CD4-positive, CD25-positive, alpha-beta regulatory T cell (primary cell): Measurements from ENCODE around the gene KIF2C. TPM values are rescaled to one million over a fixed set of nuclear protein-coding genes. Genes with fewer than 3 reads are reported as not detected.
A peak's percentile ranks its signal among the peaks of the same experiment; 100 is the strongest.

Source experiments
- ATAC-seq, 2 donors: fragments of 150-1000 bp; cut with Tn5 transposase; one replicate each; pipeline ENCODE4 v1.10.0; 2021; ENCODE audit warnings: low read depth in 2 of 2, moderate number of reproducible peaks in 2 of 2, moderate library complexity in 1 of 2
- DNase-seq, 3 donors: peaks; one replicate each; pipeline versions ENCODE4 v3.0.0 to v3.0.0-alpha.2; 2012 to 2022; ENCODE audit warnings: mixed read lengths in 1 of 3
- H3K27ac ChIP-seq: one replicate; pipeline ENCODE4 v1.7.0; 2013; ENCODE audit warnings: mild to moderate bottlenecking, low read length; ENCODE audit not compliant: insufficient read depth, poor library complexity, severe bottlenecking
- H3K27me3 ChIP-seq: one replicate; pipeline ENCODE4 v1.7.0; 2013; ENCODE audit warnings: low read length; ENCODE audit not compliant: control insufficient read depth, insufficient read depth
- H3K36me3 ChIP-seq: one replicate; pipeline ENCODE4 v1.7.0; 2013; ENCODE audit warnings: mild to moderate bottlenecking, low read length, moderate library complexity; ENCODE audit not compliant: control insufficient read depth, insufficient read depth
- H3K4me1 ChIP-seq: 2 replicates; pipeline ENCODE4 v1.7.0; 2013; ENCODE audit warnings: mild to moderate bottlenecking, low read length; ENCODE audit not compliant: insufficient read depth, control insufficient read depth, poor library complexity, severe bottlenecking
- H3K4me3 ChIP-seq: one replicate; pipeline ENCODE4 v1.7.0; 2013; ENCODE audit warnings: low read depth, mild to moderate bottlenecking, low read length, moderate library complexity
- H3K9me3 ChIP-seq, 2 experiments: 1 replicate in 1 of 2; 2 replicates in 1 of 2; pipeline ENCODE4 v1.7.0; 2013; ENCODE audit warnings: low read length in 2 of 2, mild to moderate bottlenecking in 1 of 2, moderate library complexity in 1 of 2; ENCODE audit not compliant: control insufficient read depth in 2 of 2
- H3K27ac Mint-ChIP-seq, 3 donors: one replicate each; pipeline ENCODE4 v1.8.0; 2020 to 2022; ENCODE audit warnings: mild to moderate bottlenecking in 3 of 3, mixed read lengths in 3 of 3, moderate library complexity in 2 of 3
- H3K27me3 Mint-ChIP-seq: one replicate; pipeline ENCODE4 v1.8.0; 2022; ENCODE audit warnings: mild to moderate bottlenecking, mixed read lengths
- H3K36me3 Mint-ChIP-seq: one replicate; pipeline ENCODE4 v1.8.0; 2020; ENCODE audit warnings: mixed read lengths
- H3K4me1 Mint-ChIP-seq, 4 donors: one replicate each; pipeline ENCODE4 v1.8.0; 2020 to 2022; ENCODE audit warnings: mixed read lengths in 4 of 4, mild to moderate bottlenecking in 1 of 4
- H3K4me3 Mint-ChIP-seq, 4 donors: one replicate each; pipeline ENCODE4 v1.8.0; 2020 to 2022; ENCODE audit warnings: mild to moderate bottlenecking in 4 of 4, mixed read lengths in 4 of 4, moderate library complexity in 3 of 4
- H3K9me3 Mint-ChIP-seq, 7 donors: one replicate each; pipeline ENCODE4 v1.8.0; 2020 to 2022; ENCODE audit warnings: mixed read lengths in 7 of 7, mild to moderate bottlenecking in 3 of 7, moderate library complexity in 2 of 7
- polyA plus RNA-seq, 4 donors: library from polyadenylated mRNA; unstranded; fragments of 300-500 nt; fragmentation: Illumina TruSeq; gene quantifications; one replicate each; pipeline ENCODE4 v1.2.3, GENCODE V29; 2021
- total RNA-seq: library from RNA; stranded (reverse); gene quantifications from one replicate; pipeline ENCODE4 v1.2.3, GENCODE V29; 2022

Gene KIF2C
- total and polyA plus RNA-seq, 5 donors from 2014 or later: 1.1 to 3.9 (median 2.8) TPM

DNA sequence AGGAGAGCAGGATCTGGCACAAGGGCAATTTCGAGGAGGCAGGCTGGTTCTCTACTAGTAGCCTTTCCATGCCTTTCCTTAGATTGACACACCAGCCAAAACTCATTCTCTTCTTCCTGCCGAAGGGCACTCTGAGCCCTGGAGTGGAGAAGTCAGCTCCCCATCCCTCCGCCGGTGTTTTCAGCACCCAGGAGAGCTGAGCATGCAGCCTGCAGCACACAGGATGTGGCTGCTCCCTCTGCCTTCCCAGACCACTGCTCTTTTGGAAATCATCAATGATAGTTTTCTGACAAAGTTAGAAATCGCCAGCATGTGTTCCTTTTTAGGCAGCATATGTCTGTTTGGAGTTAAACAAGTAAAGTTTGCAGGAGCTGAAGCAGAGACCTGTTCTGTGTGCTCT, 20.3 kb upstream of the KIF2C start:
- Mint-ChIP-seq H3K27me3 (no peaks in the 10 kb centered on the region), H3K9me3 (peaks cover 0 to 1% (median 0%) of the 10 kb centered on the region in 7 donors), H3K4me1 (peaks cover 35 to 80% (median 54%) of the 10 kb centered on the region in 4 donors), H3K36me3 (no peaks in the 10 kb centered on the region), H3K4me3 (no peak overlapping the region), H3K27ac (peak overlapping the region in 1 of 3 donors; percentile 5)
- H3K4me1 ChIP-seq: peaks cover 50% of the 10 kb centered on the region
- no peak for ATAC-seq
- H3K27ac ChIP-seq: no peak overlapping the region
- no peaks in the 10 kb centered on the region for H3K27me3 ChIP-seq
- DNase-seq: no peak
- no peak overlapping the region for H3K4me3 ChIP-seq
- no peaks in the 10 kb centered on the region for H3K36me3 ChIP-seq
- no peaks in the 10 kb centered on the region for H3K9me3 ChIP-seq

DNA sequence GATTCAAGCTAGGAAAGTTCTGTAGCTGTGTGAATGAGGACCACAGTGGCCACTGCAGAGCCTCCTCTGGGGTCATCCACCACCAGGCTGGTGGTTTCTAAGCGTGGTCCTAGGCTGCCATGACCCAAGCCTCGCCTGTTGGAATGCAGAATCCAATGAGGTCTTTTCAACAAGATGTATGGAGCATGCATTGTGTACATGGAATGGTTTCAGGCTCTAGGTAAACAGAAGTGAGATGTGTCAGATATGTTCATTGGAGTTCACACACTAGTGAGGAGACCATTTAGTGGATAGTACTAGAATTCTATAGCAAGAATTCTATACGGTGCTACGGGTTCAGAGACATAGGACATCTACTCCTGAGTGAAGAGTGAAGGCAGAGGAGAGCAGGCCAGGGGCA, 19.4 kb upstream of the KIF2C start:
- peaks cover 28 to 80% (median 48%) of the 10 kb centered on the region in 4 donors for H3K4me1 Mint-ChIP-seq
- H3K27me3 Mint-ChIP-seq: no peaks in the 10 kb centered on the region
- H3K27ac ChIP-seq: peak overlapping the region; percentile 66
- H3K9me3 ChIP-seq: no peaks in the 10 kb centered on the region
- no peaks in the 10 kb centered on the region for H3K27me3 ChIP-seq
- peaks cover 0 to 3% (median 0%) of the 10 kb centered on the region in 7 donors for H3K9me3 Mint-ChIP-seq
- DNase-seq (no peak), ATAC-seq (no peak)
- H3K36me3 Mint-ChIP-seq: no peaks in the 10 kb centered on the region
- peak overlapping the region; percentile 85 to 93 (median 91) for H3K27ac Mint-ChIP-seq
- H3K4me3 ChIP-seq: no peak overlapping the region
- H3K36me3 ChIP-seq: no peaks in the 10 kb centered on the region
- H3K4me3 Mint-ChIP-seq: peak overlapping the region in 3 of 4 donors; percentile 22 to 51 (median 36)
- H3K4me1 ChIP-seq: peaks cover 43% of the 10 kb centered on the region

DNA sequence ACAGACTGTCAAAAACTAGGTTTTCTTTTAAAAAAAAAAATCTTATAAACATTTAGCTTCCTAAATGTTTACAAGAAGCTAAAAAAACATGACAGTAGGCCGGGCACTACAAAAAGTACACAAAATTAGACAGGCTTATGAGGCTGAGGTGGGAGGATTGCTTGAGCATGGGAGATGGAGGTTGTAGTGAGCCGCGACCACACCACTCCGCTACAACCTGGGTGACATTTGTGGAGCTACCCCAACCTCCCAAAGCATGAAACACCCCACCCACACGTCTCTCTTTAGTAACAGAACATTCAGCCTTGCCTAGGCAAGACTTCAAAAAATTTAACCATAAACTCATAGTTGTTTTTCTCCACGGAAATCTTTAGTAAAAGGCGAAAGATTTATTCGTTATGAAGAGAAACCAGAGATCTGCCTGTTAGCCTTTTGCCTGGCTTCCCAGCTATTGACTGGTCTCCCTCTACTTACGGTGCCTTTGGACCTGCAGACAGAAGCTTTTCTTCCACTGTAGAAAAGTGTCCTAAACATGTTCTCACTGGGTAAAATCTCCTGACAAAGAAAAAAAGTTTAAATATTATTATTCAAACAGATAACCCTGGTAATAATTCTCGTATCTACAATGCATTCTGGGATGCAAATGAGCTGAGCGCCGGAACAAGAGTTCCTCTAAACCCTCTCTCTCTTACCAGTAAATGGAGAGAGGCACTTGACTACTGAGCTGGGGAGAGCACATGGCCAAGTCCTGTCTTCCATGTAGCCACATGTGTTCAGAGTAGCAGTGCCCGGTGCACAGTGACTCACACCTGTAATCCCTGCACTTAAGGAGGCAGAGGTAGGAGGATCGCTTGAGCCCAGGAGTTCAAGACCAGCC, 17.9 kb upstream of the KIF2C start:
- no peaks in the 10 kb centered on the region for H3K36me3 Mint-ChIP-seq
- no peaks in the 10 kb centered on the region for H3K27me3 ChIP-seq
- H3K27me3 Mint-ChIP-seq: peaks cover 6% of the 10 kb centered on the region
- peak; percentile 34 to 96 (median 77) for DNase-seq
- ATAC-seq: peak; percentile 83 to 86
- peak overlapping the region; percentile 51 to 85 (median 75) for H3K4me3 Mint-ChIP-seq
- H3K9me3 Mint-ChIP-seq: peaks cover 0 to 3% (median 0%) of the 10 kb centered on the region in 7 donors
- H3K4me3 ChIP-seq: peak overlapping the region; percentile 75
- peak overlapping the region; percentile 66 for H3K27ac ChIP-seq
- H3K4me1 ChIP-seq: peaks cover 40% of the 10 kb centered on the region
- H3K36me3 ChIP-seq: no peaks in the 10 kb centered on the region
- peak overlapping the region; percentile 93 to 97 (median 93) for H3K27ac Mint-ChIP-seq
- no peaks in the 10 kb centered on the region for H3K9me3 ChIP-seq
- peaks cover 19 to 72% (median 39%) of the 10 kb centered on the region in 4 donors for H3K4me1 Mint-ChIP-seq

DNA sequence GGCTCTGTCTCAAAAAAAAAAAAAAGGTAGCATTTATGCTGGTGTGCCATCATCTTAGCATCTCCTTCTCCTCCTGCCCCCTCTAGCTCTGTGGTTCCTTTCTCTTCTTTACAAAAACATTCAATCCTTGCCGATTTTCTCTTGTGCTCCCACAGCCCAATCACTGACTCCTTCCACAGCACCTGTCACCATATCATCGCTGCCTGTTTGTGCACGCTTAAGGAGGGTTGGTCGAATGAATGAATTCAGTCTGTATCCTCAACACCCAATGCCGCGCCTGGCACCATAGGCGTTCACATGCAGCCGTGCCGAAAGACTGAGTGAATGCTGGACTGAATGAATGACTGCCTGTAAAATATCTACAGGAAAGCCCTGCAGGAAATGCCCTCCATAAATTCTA, 16.6 kb upstream of the KIF2C start:
- Histone ChIP-seq H3K4me3 (peak overlapping the region; percentile 59), H3K27ac (peak overlapping the region; percentile 10), H3K4me1 (peaks cover 40% of the 10 kb centered on the region), H3K27me3 (no peaks in the 10 kb centered on the region), H3K36me3 (no peaks in the 10 kb centered on the region), H3K9me3 (no peaks in the 10 kb centered on the region)
- ATAC-seq: no peak
- H3K27me3 Mint-ChIP-seq: peaks cover 13% of the 10 kb centered on the region
- peaks cover 14 to 67% (median 31%) of the 10 kb centered on the region in 4 donors for H3K4me1 Mint-ChIP-seq
- no peak for DNase-seq
- peak overlapping the region; percentile 64 to 94 (median 92) for H3K27ac Mint-ChIP-seq
- H3K4me3 Mint-ChIP-seq: peak overlapping the region; percentile 40 to 91 (median 77)
- no peaks in the 10 kb centered on the region for H3K36me3 Mint-ChIP-seq
- H3K9me3 Mint-ChIP-seq: peaks cover 0 to 3% (median 0%) of the 10 kb centered on the region in 7 donors

DNA sequence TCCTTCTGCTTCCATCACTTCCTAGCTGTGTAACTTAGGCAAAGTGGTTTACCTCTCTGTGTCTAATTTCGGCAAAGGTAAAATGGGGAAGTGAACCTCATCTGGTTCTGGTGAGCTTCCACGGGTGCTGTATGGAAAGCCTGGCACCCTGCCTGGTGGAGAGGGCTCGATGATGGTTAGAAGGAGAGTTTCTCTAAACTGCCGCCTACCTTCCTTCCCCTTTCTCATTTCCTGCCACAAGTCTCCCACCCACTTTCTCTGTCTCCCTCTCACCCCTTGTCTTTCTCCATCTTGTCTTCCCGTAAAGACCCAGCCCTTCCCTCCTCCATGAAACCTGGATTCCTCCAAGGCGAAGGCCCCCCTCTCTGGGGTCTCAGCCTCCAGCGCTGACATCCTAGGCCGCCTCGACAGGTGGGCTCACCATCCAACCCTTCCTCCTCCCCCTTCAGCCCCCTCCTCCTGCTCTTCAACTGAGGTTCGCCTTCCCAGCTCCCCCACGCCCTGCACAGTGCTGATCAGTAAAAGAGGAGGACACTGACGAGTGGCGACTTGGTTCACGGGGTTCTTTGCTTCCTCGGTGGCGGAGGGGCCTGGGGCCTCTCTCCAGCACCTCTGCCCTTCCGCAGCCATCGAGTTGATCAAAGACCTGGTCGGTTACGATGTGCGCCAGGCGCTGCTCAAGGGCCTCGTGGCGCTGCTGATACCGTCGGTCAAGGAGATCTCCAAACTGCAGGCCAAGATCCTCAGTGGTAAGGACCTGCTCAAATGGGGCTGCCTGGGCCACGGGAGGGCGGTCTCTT, 15.9 kb upstream of the KIF2C start:
- no peak for ATAC-seq
- peak overlapping the region; percentile 40 to 91 (median 77) for H3K4me3 Mint-ChIP-seq
- peaks cover 14 to 62% (median 29%) of the 10 kb centered on the region in 4 donors for H3K4me1 Mint-ChIP-seq
- peaks cover 13% of the 10 kb centered on the region for H3K27me3 Mint-ChIP-seq
- peaks cover 0 to 3% (median 0%) of the 10 kb centered on the region in 7 donors for H3K9me3 Mint-ChIP-seq
- Histone ChIP-seq H3K27ac (peak overlapping the region; percentile 10), H3K36me3 (no peaks in the 10 kb centered on the region), H3K9me3 (no peaks in the 10 kb centered on the region), H3K27me3 (no peaks in the 10 kb centered on the region), H3K4me1 (peaks cover 40% of the 10 kb centered on the region), H3K4me3 (peak overlapping the region; percentile 59)
- peak in 1 of 3 donors; percentile 61 for DNase-seq
- no peaks in the 10 kb centered on the region for H3K36me3 Mint-ChIP-seq
- H3K27ac Mint-ChIP-seq: peak overlapping the region; percentile 64 to 93 (median 92)

DNA sequence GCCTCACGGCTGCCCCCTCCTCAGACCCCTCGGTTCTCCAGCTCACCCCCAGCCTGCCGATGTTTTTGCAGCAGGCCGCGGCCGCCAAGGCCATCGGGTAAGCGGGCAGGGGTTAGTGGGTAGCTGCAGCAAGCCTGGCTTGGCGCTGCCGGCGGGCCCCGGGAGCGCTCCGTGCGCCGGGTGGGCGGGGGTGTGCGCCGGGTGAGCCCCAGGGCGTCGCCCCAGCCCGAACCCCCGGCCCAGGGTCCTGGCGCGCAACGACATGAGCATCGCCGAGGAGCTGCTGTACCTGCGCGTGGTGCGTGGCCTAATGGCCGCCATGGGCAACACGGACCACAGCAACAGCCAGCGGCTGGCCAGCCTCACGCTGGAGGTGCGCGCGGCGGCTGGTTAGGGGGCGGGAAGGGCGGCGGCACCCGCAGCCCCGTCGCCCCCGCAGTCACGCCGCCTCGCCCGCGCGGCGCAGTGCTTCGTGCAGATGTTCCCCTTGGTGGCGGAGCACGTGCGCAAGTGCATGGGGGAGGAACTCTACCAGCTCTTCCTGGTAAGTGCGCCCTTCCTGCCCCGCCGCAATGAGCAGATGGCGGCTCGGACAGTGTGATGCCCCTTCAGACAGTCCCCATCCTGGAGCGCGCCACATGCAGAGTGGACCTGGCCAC, 15.2 kb upstream of the KIF2C start:
- H3K27me3 ChIP-seq: no peaks in the 10 kb centered on the region
- H3K36me3 ChIP-seq: no peaks in the 10 kb centered on the region
- no peaks in the 10 kb centered on the region for H3K36me3 Mint-ChIP-seq
- H3K4me1 ChIP-seq: peaks cover 43% of the 10 kb centered on the region
- no peaks in the 10 kb centered on the region for H3K9me3 ChIP-seq
- peaks cover 18% of the 10 kb centered on the region for H3K27me3 Mint-ChIP-seq
- no peak for DNase-seq
- H3K27ac Mint-ChIP-seq: peak overlapping the region in 1 of 3 donors; percentile 44
- H3K27ac ChIP-seq: no peak overlapping the region
- H3K9me3 Mint-ChIP-seq: peaks cover 0 to 3% (median 0%) of the 10 kb centered on the region in 7 donors
- peaks cover 17 to 60% (median 33%) of the 10 kb centered on the region in 4 donors for H3K4me1 Mint-ChIP-seq
- H3K4me3 Mint-ChIP-seq: peak overlapping the region in 1 of 4 donors; percentile 15
- no peak overlapping the region for H3K4me3 ChIP-seq
- ATAC-seq: no peak
